Progenitor cell of endocrine pancreas (in vitro differentiated cells): ENCODE measurements around the gene MYLK. TPM values are rescaled to one million over a fixed set of nuclear protein-coding genes. Genes with fewer than 3 reads are reported as not detected.

Experiments
- DNase-seq: peaks from one replicate; pipeline ENCODE4 v3.0.0; 2021; ENCODE audit warnings: low spot score; ENCODE audit not compliant: unreplicated experiment
- H3K27ac Mint-ChIP-seq: 2 replicates; pipeline ENCODE4 v1.8.0; 2021; ENCODE audit warnings: mild to moderate bottlenecking, moderate library complexity, mixed read lengths
- H3K27me3 Mint-ChIP-seq: 2 replicates; pipeline ENCODE4 v1.8.0; 2021; ENCODE audit warnings: mixed read lengths
- H3K36me3 Mint-ChIP-seq: 2 replicates; pipeline ENCODE4 v1.8.0; 2022; ENCODE audit warnings: mixed read lengths; ENCODE audit not compliant: insufficient read depth
- H3K4me1 Mint-ChIP-seq: 2 replicates; pipeline ENCODE4 v1.8.0; 2021; ENCODE audit warnings: low read depth, mixed read lengths
- H3K4me3 Mint-ChIP-seq: 2 replicates; pipeline ENCODE4 v1.8.0; 2021; ENCODE audit warnings: low read depth, mild to moderate bottlenecking, moderate library complexity, mixed read lengths
- H3K9me3 Mint-ChIP-seq: 2 replicates; pipeline ENCODE4 v1.8.0; 2021; ENCODE audit warnings: low read depth, mixed read lengths
- long read RNA-seq: library from polyadenylated mRNA; unstranded; transcript quantifications from one replicate; pipeline ENCODE4 v2.0.0, GENCODE V29; 2020
- total RNA-seq: library from RNA; stranded (reverse); gene quantifications from 2 replicates; pipeline ENCODE4 v1.2.1, GENCODE V29; 2021
- TF ChIP-seq, protein P1 (sequence below): fragments of 200-600 bp; sonication (generic); IDR thresholded peaks from one replicate; pipeline ENCODE4 v1.5.0; 2021; ENCODE audit warnings: antibody characterized with exemption, mild to moderate bottlenecking; ENCODE audit not compliant: unreplicated experiment

The MYLK gene, protein sequence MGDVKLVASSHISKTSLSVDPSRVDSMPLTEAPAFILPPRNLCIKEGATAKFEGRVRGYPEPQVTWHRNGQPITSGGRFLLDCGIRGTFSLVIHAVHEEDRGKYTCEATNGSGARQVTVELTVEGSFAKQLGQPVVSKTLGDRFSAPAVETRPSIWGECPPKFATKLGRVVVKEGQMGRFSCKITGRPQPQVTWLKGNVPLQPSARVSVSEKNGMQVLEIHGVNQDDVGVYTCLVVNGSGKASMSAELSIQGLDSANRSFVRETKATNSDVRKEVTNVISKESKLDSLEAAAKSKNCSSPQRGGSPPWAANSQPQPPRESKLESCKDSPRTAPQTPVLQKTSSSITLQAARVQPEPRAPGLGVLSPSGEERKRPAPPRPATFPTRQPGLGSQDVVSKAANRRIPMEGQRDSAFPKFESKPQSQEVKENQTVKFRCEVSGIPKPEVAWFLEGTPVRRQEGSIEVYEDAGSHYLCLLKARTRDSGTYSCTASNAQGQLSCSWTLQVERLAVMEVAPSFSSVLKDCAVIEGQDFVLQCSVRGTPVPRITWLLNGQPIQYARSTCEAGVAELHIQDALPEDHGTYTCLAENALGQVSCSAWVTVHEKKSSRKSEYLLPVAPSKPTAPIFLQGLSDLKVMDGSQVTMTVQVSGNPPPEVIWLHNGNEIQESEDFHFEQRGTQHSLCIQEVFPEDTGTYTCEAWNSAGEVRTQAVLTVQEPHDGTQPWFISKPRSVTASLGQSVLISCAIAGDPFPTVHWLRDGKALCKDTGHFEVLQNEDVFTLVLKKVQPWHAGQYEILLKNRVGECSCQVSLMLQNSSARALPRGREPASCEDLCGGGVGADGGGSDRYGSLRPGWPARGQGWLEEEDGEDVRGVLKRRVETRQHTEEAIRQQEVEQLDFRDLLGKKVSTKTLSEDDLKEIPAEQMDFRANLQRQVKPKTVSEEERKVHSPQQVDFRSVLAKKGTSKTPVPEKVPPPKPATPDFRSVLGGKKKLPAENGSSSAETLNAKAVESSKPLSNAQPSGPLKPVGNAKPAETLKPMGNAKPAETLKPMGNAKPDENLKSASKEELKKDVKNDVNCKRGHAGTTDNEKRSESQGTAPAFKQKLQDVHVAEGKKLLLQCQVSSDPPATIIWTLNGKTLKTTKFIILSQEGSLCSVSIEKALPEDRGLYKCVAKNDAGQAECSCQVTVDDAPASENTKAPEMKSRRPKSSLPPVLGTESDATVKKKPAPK (N-terminal part only)
- total RNA-seq: 1.1 and 3.8 TPM in 2 replicates
- long read RNA-seq, partial matches to known transcripts: 0 of 4 reads
- long read RNA-seq, other reads (novel, unspliced or antisense): 4 of 4 reads

DNA sequence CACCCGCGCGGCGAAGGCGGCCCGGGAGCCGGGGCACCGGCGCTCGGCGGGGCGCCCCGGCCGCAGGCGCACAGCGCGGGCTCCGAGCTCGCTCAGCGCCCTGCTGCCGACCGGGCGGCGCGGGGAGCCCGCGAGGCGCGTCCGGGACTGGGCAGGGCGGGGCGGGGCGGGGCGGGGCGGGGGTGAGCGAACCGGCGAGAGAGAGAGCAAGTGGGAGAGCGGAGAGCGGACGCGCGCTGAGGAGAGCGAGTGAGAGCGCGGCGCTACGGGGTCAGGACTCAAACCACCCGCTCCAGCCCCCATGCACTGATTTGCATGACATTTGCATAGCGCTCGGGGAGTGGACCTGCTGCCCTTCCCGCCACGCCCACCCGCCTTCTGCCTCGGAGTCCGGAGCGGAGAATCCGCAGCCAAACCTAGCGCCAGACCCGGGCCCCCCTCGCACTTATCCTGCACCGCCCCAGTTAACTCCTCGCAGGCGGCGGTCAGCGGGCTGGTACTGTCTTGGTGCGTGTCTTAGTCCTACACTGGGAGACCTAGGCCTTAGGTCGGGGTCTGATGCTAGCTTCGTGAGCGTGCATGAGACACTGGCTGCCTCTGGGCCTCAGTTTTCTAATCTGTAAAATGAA is at the start of gene MYLK:
Gene MYLK (minus strand): TSS at position 130 of the 629 bp plus-strand sequence. CDS start 90,491 bp downstream, outside the sequence.
- Mint-ChIP-seq H3K4me1 (no peaks in the 10 kb centered on the region), H3K36me3 (no peaks in the 10 kb centered on the region), H3K27ac (no peak within 1 kb of the TSS), H3K4me3 (peak within 1 kb of the TSS; percentile 67), H3K9me3 (no peaks in the 10 kb centered on the region), H3K27me3 (peaks cover 56% of the 10 kb centered on the region)
- TF ChIP-seq, protein P1, sequence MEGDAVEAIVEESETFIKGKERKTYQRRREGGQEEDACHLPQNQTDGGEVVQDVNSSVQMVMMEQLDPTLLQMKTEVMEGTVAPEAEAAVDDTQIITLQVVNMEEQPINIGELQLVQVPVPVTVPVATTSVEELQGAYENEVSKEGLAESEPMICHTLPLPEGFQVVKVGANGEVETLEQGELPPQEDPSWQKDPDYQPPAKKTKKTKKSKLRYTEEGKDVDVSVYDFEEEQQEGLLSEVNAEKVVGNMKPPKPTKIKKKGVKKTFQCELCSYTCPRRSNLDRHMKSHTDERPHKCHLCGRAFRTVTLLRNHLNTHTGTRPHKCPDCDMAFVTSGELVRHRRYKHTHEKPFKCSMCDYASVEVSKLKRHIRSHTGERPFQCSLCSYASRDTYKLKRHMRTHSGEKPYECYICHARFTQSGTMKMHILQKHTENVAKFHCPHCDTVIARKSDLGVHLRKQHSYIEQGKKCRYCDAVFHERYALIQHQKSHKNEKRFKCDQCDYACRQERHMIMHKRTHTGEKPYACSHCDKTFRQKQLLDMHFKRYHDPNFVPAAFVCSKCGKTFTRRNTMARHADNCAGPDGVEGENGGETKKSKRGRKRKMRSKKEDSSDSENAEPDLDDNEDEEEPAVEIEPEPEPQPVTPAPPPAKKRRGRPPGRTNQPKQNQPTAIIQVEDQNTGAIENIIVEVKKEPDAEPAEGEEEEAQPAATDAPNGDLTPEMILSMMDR: no peak
- DNase-seq: peak; percentile 78

DNA sequence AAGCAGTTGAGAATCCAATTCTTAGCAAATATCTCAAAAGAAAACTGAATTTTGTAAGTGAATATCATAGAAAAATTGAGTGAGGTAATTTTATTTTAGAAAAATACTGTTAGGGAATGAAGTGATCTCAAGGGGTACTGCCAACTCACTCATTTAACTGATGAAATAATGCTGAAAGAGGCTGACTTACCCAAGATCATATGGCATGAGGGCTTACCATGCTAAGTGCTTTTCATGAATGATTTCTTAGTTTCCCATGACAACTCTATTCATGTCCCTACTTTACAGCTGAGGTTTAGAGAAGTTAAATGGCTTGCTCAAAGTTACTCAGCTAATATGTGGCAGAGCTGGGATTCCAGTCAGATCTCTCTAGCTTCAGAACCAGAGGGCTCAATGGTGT is 46.3 kb upstream of the MYLK start:
- H3K36me3 Mint-ChIP-seq: peaks cover 32% of the 10 kb centered on the region
- H3K4me3 Mint-ChIP-seq: no peak overlapping the region
- H3K4me1 Mint-ChIP-seq: no peaks in the 10 kb centered on the region
- H3K27ac Mint-ChIP-seq: no peak overlapping the region
- H3K9me3 Mint-ChIP-seq: no peaks in the 10 kb centered on the region
- no peak for DNase-seq
- TF ChIP-seq, protein P1: no peak
- no peaks in the 10 kb centered on the region for H3K27me3 Mint-ChIP-seq

DNA sequence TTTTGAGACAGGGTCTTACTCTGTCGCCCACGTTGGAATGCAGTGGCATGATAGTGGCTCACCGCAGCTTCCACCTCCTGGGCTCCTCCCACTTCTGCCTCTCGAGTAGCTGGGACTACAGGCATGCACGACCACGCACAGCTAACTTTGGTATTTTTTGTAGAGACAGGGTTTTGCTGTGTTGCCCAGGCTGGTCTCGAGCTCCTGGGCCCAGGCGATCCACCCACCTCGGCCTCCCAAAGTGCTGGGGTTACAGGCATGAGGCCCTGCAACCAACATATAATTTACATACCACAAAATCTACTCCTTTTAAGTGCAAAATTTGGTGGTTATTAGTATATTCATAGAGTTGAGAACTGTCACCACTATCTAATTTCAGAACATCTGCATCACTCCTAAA is 45.2 kb upstream of the MYLK start:
- Mint-ChIP-seq H3K4me3 (no peak overlapping the region), H3K36me3 (peaks cover 39% of the 10 kb centered on the region), H3K4me1 (no peaks in the 10 kb centered on the region), H3K27me3 (no peaks in the 10 kb centered on the region), H3K27ac (no peak overlapping the region), H3K9me3 (peaks cover 4% of the 10 kb centered on the region)
- no peak for DNase-seq
- TF ChIP-seq, protein P1: no peak

DNA sequence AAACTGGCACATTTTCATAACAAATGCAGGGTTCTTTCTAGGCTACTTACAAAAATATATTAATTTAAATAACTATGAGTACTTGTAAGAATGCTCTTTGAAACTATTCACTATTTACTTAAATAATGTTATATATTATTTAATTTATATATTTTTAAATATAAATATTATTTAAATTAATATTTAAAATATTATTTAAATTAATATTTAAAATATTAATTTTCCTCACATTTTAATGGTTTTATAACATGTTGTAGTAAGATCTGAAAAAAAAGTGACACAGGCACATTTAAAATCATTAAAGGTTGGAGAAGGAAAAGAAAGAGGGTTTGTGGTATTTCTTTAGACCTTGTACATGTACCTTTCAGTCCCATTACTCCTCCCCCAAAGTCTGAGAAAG is 42.3 kb upstream of the MYLK start:
- Mint-ChIP-seq H3K9me3 (peaks cover 25% of the 10 kb centered on the region), H3K4me3 (no peak overlapping the region)

More for the DNA sequence above, 42.3 kb upstream of the MYLK start:
- Mint-ChIP-seq H3K36me3 (peaks cover 52% of the 10 kb centered on the region), H3K27ac (no peak overlapping the region), H3K27me3 (no peaks in the 10 kb centered on the region), H3K4me1 (no peaks in the 10 kb centered on the region)
- DNase-seq: no peak
- TF ChIP-seq, protein P1: no peak
